Measurements from ENCODE around the gene LEKR1.

GRCh38 chr3:156838035-156838434 is 11.9 kb downstream of the LEKR1 start:
- TF ChIP-seq CTCF (IDR thresholded peaks at IDR 0.05): no peak
- TF ChIP-seq ZFX (IDR thresholded peaks at IDR 0.05; ENCODE audit: borderline replicate concordance): no peak

Measured in 22Rv1 (cell line).